ENCODE results near the gene KRT83.

- no peak for TF ChIP-seq POLR2A (IDR thresholded peaks at IDR 0.05; ENCODE audit: low read depth, low read length)
- TF ChIP-seq POLR2AphosphoS5 (IDR thresholded peaks at IDR 0.05; ENCODE audit: low read depth, low read length): no peak
- TF ChIP-seq TAF1 (IDR thresholded peaks at IDR 0.05; ENCODE audit: borderline replicate concordance, low read depth, low read length): no peak
Measured at GRCh38 chr12:52359621-52360061, 38.4 kb upstream of the KRT83 start.
